ENCODE results near the gene RETREG3.
"Not testable (repeated sequence)": the region's sequence is repeated elsewhere in the genome, so short reads cannot be mapped to it uniquely, and the experiment has no call there.

The RETREG3 gene

DNA sequence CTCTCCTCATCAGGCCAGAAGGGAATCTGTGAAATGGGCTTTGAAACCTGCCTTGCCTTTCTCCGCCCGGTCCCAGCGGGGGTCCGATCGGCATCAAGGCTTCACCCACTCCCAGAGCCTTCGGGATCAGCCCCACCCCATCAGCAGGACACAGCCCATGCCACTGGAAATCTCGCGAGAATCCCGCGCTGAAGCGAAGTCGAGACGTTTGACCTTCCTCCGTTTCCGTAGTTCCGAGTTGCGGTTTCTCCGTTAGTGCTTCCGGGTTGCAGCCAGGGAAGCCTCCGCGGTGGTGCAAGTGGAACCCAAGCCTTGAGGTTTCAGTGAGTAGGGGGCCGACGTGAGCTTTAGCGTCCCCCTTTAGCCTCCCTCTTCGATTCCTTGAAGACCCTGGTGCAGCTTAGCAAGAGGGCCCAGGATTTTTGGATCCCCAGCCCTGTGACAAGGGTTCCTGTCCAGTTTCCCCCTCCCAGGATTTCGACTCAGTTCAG is 47.2 kb downstream of the RETREG3 start, which contains the start of gene COASY:
Gene COASY (plus strand): TSS at position 252 of the 491 bp plus-strand sequence. CDS start 475 bp downstream, outside the sequence.
- peak within 1 kb of the TSS; percentile 93 for H3K27ac ChIP-seq
- no peak for TF ChIP-seq ZFX (IDR thresholded peaks at IDR 0.05)
- TF ChIP-seq, protein P1, sequence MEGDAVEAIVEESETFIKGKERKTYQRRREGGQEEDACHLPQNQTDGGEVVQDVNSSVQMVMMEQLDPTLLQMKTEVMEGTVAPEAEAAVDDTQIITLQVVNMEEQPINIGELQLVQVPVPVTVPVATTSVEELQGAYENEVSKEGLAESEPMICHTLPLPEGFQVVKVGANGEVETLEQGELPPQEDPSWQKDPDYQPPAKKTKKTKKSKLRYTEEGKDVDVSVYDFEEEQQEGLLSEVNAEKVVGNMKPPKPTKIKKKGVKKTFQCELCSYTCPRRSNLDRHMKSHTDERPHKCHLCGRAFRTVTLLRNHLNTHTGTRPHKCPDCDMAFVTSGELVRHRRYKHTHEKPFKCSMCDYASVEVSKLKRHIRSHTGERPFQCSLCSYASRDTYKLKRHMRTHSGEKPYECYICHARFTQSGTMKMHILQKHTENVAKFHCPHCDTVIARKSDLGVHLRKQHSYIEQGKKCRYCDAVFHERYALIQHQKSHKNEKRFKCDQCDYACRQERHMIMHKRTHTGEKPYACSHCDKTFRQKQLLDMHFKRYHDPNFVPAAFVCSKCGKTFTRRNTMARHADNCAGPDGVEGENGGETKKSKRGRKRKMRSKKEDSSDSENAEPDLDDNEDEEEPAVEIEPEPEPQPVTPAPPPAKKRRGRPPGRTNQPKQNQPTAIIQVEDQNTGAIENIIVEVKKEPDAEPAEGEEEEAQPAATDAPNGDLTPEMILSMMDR (conservative IDR thresholded peaks at IDR 0.05): no peak

GRCh38 chr17:42560246-42560645 is 48.9 kb downstream of the RETREG3 start:
- H3K27ac ChIP-seq: no peak overlapping the region
- TF ChIP-seq, protein P1 (conservative IDR thresholded peaks at IDR 0.05): no peak
- no peak for TF ChIP-seq ZFX (IDR thresholded peaks at IDR 0.05)

GRCh38 chr17:42559075-42559474 is 50.1 kb downstream of the RETREG3 start:
- H3K27ac ChIP-seq: no peak overlapping the region
- no peak for TF ChIP-seq ZFX (IDR thresholded peaks at IDR 0.05)
- TF ChIP-seq, protein P1 (conservative IDR thresholded peaks at IDR 0.05): no peak

GRCh38 chr17:42555961-42556617 is 53.1 kb downstream of the RETREG3 start:
- H3K27ac ChIP-seq: not testable (repeated sequence)

GRCh38 chr17:42555122-42555622 is 54.0 kb downstream of the RETREG3 start:
- H3K27ac ChIP-seq: peak overlapping the region; percentile 95
- TF ChIP-seq, protein P1 (conservative IDR thresholded peaks at IDR 0.05): no peak
- TF ChIP-seq ZFX (IDR thresholded peaks at IDR 0.05): no peak

GRCh38 chr17:42554250-42555121 is 54.7 kb downstream of the RETREG3 start:
- peak overlapping the region; percentile 95 for H3K27ac ChIP-seq
- TF ChIP-seq ZFX (IDR thresholded peaks at IDR 0.05): peak; percentile 89
- TF ChIP-seq, protein P1 (conservative IDR thresholded peaks at IDR 0.05): no peak

- TF ChIP-seq, protein P1 (conservative IDR thresholded peaks at IDR 0.05): no peak; the same call in 1 of the 2 replicates
- TF ChIP-seq ZFX (IDR thresholded peaks at IDR 0.05): no peak
- peak overlapping the region; percentile 95 for H3K27ac ChIP-seq
Measured at GRCh38 chr17:42553866-42554249, 55.3 kb downstream of the RETREG3 start.

All from C4-2B (cell line).